ENCODE results near the gene APOL2. TPM values are rescaled to one million over a fixed set of nuclear protein-coding genes. Genes with fewer than 3 reads are reported as not detected.

The APOL2 gene
- total RNA-seq, 1 experiment from 2014 or later: 9.9 TPM

GRCh38 chr22:36244522-36245391, 5.4 kb upstream of the APOL2 start:
- no peak overlapping the region for H3K4me2 ChIP-seq (ENCODE audit: low read length)
- H3K4me1 ChIP-seq (ENCODE audit: control insufficient read depth in 1 of 2, insufficient read depth in 2 of 2, low read length in 2 of 2): peaks cover 4 to 5% of the 10 kb centered on the region in 2 experiments; a peak in 3 of 4 replicates
- H2AFZ ChIP-seq (ENCODE audit: low read depth, low read length, poor library complexity, severe bottlenecking): no peak overlapping the region
- no peak for TF ChIP-seq JUND (IDR thresholded peaks at IDR 0.05)
- TF ChIP-seq CEBPB (IDR thresholded peaks at IDR 0.05; ENCODE audit: low read depth): no peak
- no peak for TF ChIP-seq EGR1 (IDR thresholded peaks at IDR 0.05; ENCODE audit: low read depth)
- no peak for TF ChIP-seq RAD21 (IDR thresholded peaks at IDR 0.05; ENCODE audit: low read depth)
- TF ChIP-seq EZH2phosphoT487 (IDR thresholded peaks at IDR 0.05; ENCODE audit: borderline replicate concordance): no peak
- TF ChIP-seq CTCF (IDR thresholded peaks at IDR 0.05 in 2 of 3, conservative IDR thresholded peaks at IDR 0.05 in 1 of 3; ENCODE audit: borderline replicate concordance in 1 of 3, insufficient read depth in 1 of 3, low read depth in 2 of 3, low read length in 2 of 3): no peak
- no peak for TF ChIP-seq ATF3 (IDR thresholded peaks at IDR 0.05)
- TF ChIP-seq SRF (IDR thresholded peaks at IDR 0.05; ENCODE audit: low read depth): no peak
- TF ChIP-seq CBX3 (IDR thresholded peaks at IDR 0.05; ENCODE audit: low read depth): no peak
- no peak for TF ChIP-seq ELF1 (IDR thresholded peaks at IDR 0.05; ENCODE audit: borderline replicate concordance, low read depth)
- no peak for TF ChIP-seq REST (IDR thresholded peaks at IDR 0.05; ENCODE audit: low read depth)
- no peak for TF ChIP-seq POLR2AphosphoS5 (IDR thresholded peaks at IDR 0.05; ENCODE audit: low read depth, low read length)
- TF ChIP-seq ZBTB33 (IDR thresholded peaks at IDR 0.05; ENCODE audit: extremely low read depth, insufficient replicate concordance, low read length): no peak
- no peak for TF ChIP-seq EZH2 (IDR thresholded peaks at IDR 0.05)
- no peak for TF ChIP-seq SP1 (IDR thresholded peaks at IDR 0.05; ENCODE audit: low read depth)
- TF ChIP-seq POLR2A (IDR thresholded peaks at IDR 0.05; ENCODE audit: borderline replicate concordance, extremely low read depth, insufficient read depth, insufficient read length): no peak
- TF ChIP-seq YY1 (IDR thresholded peaks at IDR 0.05; ENCODE audit: extremely low read depth, insufficient replicate concordance, low read depth, low read length): no peak
- TF ChIP-seq MAX (IDR thresholded peaks at IDR 0.05): no peak
- no peak for TF ChIP-seq ZFX (IDR thresholded peaks at IDR 0.05)
- TF ChIP-seq FOSL1 (IDR thresholded peaks at IDR 0.05; ENCODE audit: low read depth): no peak
- H3K9me2 ChIP-seq (ENCODE audit: insufficient read depth): no peaks in the 10 kb centered on the region
- ChIA-PET RAD21 (ENCODE audit: low non-redundant PET in 1 of 2, low total read pairs in 2 of 2, uncharacterized antibody in 2 of 2, unreplicated experiment in 2 of 2) (no interaction called here), CTCF (no interaction called here), POLR2A (no interaction called here)
- DNase-seq (ENCODE audit: low read depth, low spot score) (no peak), ATAC-seq (no peak)
- H3K27ac ChIP-seq (ENCODE audit: low read depth, low read length): no peak overlapping the region
- no peaks in the 10 kb centered on the region for H3K9me3 ChIP-seq (ENCODE audit: control insufficient read depth in 1 of 2, insufficient read depth in 1 of 2, low read depth in 1 of 2, low read length in 2 of 2)
- H4K20me1 ChIP-seq (ENCODE audit: insufficient read depth): no peaks in the 10 kb centered on the region
- no peaks in the 10 kb centered on the region for H3K79me2 ChIP-seq (ENCODE audit: insufficient read depth, low read length)
- H3K9ac ChIP-seq (ENCODE audit: low read length): no peak overlapping the region
- no peaks in the 10 kb centered on the region for H3K27me3 ChIP-seq (ENCODE audit: insufficient read depth, low read length)
- no TSS peak for BruUV-seq (replicated peaks)
- H3K4me3 ChIP-seq (replicated peaks in 1 of 2; ENCODE audit: low read depth in 1 of 2, low read length in 2 of 2): no peak overlapping the region
- intact Hi-C loops (cut with micrococcal nuclease): no loop called here
- H3K36me3 ChIP-seq (ENCODE audit: control insufficient read depth in 1 of 2, insufficient read depth in 2 of 2, low read length in 2 of 2): no peaks in the 10 kb centered on the region

Measured in HCT116 (cell line).